GM19193 (cell line): ENCODE measurements around the gene TET3.

ENCODE experiments used
- POLR2A ChIP-seq: IDR thresholded peaks from 4 replicates; pipeline ENCODE4 v1.6.1; 2011; ENCODE audit not compliant: insufficient read depth, insufficient read length; ENCODE audit errors: extremely low read depth

The TET3 gene

DNA sequence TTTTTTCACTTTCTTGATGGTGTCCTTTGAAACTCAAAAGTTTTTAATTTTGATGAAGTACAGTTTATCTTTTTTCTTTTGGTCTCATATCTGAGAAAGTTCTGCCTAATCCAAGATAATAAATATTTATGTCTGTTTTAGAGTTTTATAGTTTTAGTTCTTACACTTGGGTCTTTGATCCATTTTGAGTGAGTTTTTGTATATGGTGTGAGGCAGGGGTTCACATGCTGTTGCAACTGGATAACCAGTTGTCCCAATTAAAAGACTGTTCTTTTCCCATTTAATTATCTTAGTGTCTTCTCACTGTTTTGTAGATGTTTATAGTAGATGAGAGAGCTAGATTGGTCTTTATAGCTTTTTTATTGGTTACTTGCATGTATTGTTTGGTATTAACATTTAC is 43.6 kb downstream of the TET3 start:
- TF ChIP-seq POLR2A: no peak

GRCh38 chr2:74028741-74029140 is 44.0 kb downstream of the TET3 start:
- TF ChIP-seq POLR2A: no peak

- TF ChIP-seq POLR2A: no peak
These were observed 45.1 kb downstream of the TET3 start for GRCh38 chr2:74029714-74030397.

DNA sequence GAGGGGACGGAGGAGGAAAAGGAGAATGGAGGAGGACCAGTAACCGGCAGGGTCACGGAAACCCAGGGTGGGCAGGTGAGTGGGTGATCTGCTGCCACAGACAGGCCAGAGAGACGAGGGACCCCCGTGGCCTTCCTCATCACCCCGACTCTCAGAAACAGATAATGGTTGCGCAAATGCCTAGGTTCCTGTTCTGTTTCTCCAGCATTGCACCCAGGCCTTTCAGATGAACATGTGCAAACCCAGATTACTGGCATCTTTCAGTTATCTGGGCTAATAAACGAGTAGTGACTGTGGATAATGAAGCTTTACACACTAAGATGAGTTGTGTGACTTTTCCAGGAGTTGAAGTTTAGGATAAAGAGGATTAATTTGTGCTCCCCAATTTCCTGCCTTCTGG is 46.5 kb downstream of the TET3 start:
- no peak for TF ChIP-seq POLR2A

- TF ChIP-seq POLR2A: no peak
These were observed 47.2 kb downstream of the TET3 start for GRCh38 chr2:74031959-74032287.

- no peak for TF ChIP-seq POLR2A
These were observed 48.7 kb downstream of the TET3 start for GRCh38 chr2:74033375-74033774.
